Activated T-helper 1 cell treated with anti-CD3 and anti-CD28 coated beads, Interleukin-2, amount 50 U/mL, for 16 hours (primary cell): ENCODE data around the gene GPR15LG.
"Not testable (repeated sequence)": the region's sequence is repeated elsewhere in the genome, so short reads cannot be mapped to it uniquely, and the experiment has no call there.

Source experiments
- DNase-seq, 2 donors: peaks; one replicate each; pipeline ENCODE4 v3.0.0-alpha.2; 2020; ENCODE audit warnings: low read depth in 1 of 2, low spot score in 1 of 2

The GPR15LG gene

GRCh38 chr10:84164442-84164841, 9.2 kb upstream of the GPR15LG start:
- no peak for DNase-seq

GRCh38 chr10:84166620-84167288, 6.8 kb upstream of the GPR15LG start:
- DNase-seq = no peak

DNA sequence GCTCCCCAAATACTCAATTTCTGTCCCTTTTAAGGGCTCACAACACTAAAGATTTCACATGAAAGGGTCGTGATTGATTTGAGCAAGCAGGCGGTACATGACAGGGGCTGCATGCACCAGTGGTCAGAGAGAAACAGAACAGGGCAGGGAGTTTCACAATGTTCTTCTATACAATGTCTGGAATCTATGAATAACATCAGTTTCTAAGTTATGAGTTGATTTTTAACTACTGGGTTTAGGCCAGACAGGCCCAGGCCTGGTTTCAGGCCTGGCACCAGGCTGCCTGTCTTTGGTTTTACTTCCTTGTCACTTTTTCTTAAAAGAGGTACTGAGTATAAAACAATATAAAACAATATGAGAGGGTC, 6.3 kb upstream of the GPR15LG start:
- not testable (repeated sequence) for DNase-seq

GRCh38 chr10:84168382-84168781, 5.2 kb upstream of the GPR15LG start:
- DNase-seq = not testable (repeated sequence)

DNA sequence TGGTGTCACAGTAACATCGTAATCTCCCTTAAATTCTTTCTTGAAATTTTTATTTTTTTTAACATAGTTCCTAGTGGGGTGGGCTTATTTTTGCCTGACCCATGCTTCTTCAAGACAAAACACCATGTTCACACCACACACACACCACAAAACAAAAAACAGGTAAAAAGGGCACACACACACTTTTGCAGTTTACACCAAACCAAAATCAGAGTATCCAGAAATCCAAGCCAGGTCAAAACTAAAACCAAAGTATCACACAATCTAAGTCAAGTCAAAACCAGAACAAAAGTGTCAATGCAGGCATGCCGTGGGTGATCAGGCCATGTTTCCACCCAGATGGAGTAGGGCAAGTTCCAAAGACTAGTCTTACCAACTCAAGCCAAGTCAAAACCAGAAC, 2.4 kb upstream of the GPR15LG start:
- not testable (repeated sequence) for DNase-seq

- DNase-seq = not testable (repeated sequence)
Observed at GRCh38 chr10:84171700-84172466, 1.7 kb upstream of the GPR15LG start.

GRCh38 chr10:84172467-84173356, 889 bp upstream of the GPR15LG start:
- no peak for DNase-seq

DNA sequence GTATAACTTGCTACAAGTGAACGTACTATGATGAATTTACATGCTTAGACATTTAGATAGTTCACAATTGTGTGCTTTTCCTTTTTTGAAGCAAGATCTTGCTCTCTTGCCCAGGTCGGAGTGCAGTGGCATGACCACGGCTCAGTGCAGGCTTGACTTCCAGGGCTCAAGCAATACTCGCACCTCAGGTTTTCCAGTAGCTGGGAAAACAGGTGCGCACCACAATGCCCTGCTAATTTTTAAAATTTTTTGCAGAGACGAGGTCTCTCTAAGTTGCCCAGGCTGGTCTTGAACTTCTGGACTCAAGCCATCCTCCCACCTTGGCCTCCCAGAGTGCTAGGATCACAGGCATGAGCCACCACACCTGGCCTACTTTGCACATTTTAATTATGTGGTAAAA, 1.8 kb downstream of the GPR15LG start:
- no peak for DNase-seq

DNA sequence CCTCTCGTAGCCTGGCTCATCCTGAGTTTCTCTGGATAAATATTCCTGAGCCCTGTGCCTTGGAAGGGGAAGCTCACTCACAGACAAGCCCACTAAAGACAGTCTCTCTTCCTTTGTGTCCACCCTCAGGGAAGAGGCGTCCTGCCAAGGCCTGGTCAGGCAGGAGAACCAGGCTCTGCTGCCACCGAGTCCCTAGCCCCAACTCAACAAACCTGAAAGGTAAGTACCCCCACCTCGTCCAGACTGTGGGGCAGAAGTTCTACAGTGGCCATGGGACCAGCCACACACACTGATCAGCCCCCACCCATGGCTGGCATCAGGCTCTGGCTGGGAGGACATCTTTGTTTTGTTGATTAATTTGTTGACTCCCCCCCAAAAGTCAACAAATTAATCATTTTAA, 2.8 kb downstream of the GPR15LG start:
- no peak for DNase-seq

DNA sequence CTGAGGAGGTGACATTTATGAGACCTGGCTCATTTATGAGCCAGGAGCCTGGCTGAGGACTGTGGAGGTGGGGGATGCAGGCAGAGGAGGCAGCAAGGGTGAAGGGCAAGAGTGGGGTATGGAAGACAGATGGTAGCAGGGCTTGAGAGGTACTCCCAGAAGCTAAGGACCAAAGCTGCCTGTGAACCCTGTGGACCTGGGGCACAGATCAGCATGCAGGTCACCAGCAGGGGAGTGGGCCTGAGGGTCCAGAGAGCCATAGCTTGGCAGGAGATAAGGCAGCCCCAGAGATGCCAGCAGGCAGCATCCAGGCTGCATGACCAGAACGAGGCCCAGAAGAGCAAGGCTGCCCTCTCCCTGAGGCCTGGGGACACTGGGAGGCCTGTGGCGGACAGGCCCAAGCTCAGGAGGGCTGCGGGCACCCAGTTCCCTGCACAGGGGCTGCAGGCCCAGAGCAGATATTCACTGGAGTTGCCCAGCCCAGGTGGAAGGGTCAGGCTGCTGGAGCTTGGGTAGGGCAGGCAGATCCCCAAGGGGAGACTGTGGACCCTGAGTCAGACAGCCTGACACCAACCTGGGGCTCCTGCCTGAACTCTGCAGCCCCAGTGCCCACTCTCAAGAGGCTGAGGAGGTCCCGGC, 3.4 kb downstream of the GPR15LG start:
- DNase-seq = no peak

- DNase-seq = no peak
Observed at GRCh38 chr10:84177541-84178141, 4.0 kb downstream of the GPR15LG start.

- DNase-seq = no peak
Observed at GRCh38 chr10:84178160-84178609, 4.6 kb downstream of the GPR15LG start.

DNA sequence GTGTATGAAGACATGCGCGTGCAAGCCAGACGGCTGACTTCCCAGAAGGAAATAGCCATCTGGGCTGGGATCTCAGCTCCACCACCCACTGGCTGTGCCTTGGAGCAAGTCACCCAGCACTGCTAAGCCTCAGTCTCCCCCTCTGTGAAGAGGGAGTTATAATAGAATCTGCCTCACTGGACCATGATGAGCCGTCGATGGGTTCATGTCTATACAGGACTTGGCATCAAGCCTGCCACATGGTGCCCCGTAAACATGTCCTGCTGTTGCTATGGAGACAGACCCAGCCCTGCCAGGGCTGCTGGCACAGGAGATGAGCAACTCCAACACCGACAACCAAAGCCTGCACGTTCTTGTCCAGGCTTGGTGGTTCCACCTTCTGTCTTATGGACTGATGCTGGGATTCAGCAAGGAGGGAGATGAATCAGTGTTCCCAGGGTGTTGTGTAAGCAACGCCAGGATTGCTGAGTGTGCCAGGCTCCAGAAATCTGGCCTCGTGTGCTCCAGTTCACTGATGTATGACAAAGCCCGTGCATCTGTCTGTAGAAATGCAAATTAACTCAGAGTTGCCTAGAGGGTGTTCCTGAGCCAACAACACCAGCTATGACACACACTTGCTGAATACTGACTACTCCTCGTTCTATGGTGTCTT, 5.6 kb downstream of the GPR15LG start:
- no peak for DNase-seq

DNA sequence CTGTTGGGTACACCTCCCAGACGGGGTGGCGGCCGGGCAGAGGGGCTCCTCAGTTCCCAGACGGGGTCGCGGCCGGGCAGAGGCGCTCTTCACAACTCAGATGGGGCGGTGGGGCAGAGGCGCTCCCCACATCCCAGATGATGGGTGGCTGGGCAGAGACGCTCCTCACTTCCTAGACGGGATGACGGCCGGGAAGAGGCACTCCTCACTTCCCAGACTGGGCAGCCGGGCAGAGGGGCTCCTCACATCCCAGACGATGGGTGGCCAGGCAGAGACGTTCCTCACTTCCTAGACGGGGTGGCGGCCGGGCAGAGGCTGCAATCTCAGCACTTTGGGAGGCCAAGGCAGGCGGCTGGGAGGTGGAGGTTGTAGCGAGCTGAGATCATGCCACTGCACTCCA, 6.8 kb downstream of the GPR15LG start:
- DNase-seq = not testable (repeated sequence)

GRCh38 chr10:84181631-84182030, 8.0 kb downstream of the GPR15LG start:
- DNase-seq = no peak

GRCh38 chr10:84184517-84184916, 10.9 kb downstream of the GPR15LG start:
- no peak for DNase-seq

- DNase-seq = no peak
Observed at GRCh38 chr10:84185526-84186175, 12.1 kb downstream of the GPR15LG start.

DNA sequence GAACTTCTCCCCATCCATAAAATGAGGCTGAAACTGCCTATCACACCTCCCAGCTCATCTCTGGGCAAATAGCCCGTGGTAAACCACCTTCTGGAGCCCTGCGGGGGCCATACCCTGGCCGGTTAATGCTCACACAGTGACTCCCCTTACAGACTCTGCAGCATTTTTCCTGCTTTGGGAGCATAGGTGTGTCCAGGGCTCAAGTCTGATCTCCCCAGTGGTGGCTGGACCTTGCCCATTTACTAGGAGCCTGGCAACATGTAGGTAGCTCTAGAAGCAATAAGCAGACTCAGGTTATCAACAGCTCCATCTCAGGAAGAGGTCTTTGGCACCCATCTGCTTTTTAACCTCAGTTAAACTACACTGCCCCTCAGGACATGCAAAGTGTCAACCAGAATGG, 15.2 kb downstream of the GPR15LG start:
- DNase-seq = no peak

DNA sequence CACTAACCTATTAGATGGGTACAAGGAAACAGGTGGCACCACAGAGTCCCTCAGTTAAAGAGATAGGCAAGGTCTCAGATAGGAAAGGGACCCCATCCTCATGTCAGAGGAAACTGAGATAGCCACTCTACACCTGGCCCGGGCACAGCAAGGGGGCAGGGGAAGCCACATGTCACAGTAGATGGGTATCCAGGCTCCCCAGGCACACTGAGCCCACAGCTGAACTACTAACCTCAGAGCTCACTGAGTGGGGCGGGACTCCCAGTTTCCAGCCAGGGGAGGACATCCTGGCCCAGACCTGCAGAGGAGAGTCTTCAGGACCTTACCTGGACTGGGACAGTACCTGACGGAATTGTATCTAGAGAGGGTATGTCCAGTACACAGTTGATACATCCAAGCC, 17.0 kb downstream of the GPR15LG start:
- DNase-seq = no peak

- no peak for DNase-seq
Observed at GRCh38 chr10:84191106-84191505, 17.5 kb downstream of the GPR15LG start.
